GM19452 (cell line): ENCODE results near the gene SMAGP.

Source experiments
- ATAC-seq: cut with Tn5 transposase; IDR thresholded peaks from one replicate; pipeline ENCODE4 v1.9.1; 2021; ENCODE audit not compliant: unreplicated experiment

The SMAGP gene

GRCh38 chr12:51198568-51199365 is 71.4 kb downstream of the SMAGP start:
- ATAC-seq = no peak

- ATAC-seq = no peak
These were observed 72.3 kb downstream of the SMAGP start for GRCh38 chr12:51197736-51198567.

GRCh38 chr12:51196547-51196946 is 73.7 kb downstream of the SMAGP start:
- ATAC-seq = no peak

GRCh38 chr12:51195841-51196240 is 74.4 kb downstream of the SMAGP start:
- ATAC-seq = no peak
